HCT116 (cell line): ENCODE data around the gene DENND5B.

ENCODE experiments used
- JUND ChIP-seq: IDR thresholded peaks from 2 replicates; pipeline ENCODE4 v1.6.1; 2012
- POLR2AphosphoS5 ChIP-seq: IDR thresholded peaks from 2 replicates; pipeline ENCODE4 v1.6.1; 2011; ENCODE audit warnings: mild to moderate bottlenecking, low read depth, low read length, moderate library complexity
- RAD21 ChIP-seq: IDR thresholded peaks from 2 replicates; pipeline ENCODE4 v1.6.1; 2012; ENCODE audit warnings: low read depth, mild to moderate bottlenecking
- ZNF274 ChIP-seq: fragments of 200-500 bp; sonication (Bioruptor generic); IDR thresholded peaks from 2 replicates; pipeline ENCODE4 v1.6.1; 2014; ENCODE audit warnings: mild to moderate bottlenecking, low read depth, low read length, inconsistent platforms
- TF ChIP-seq, protein P1 (sequence below): IDR thresholded peaks from 2 replicates; pipeline ENCODE4 v1.6.1; 2012; ENCODE audit warnings: low read depth
- TF ChIP-seq, protein P2 (sequence below), 3 experiments: fragments of 200-600 bp in 1 of 3; sonication (generic) in 1 of 3; IDR thresholded peaks in 2 of 3; conservative IDR thresholded peaks in 1 of 3; 2 replicates each; pipeline ENCODE4 v1.5.1; 2012 to 2017; ENCODE audit warnings: low read depth in 2 of 3, low read length in 2 of 3, antibody characterized with exemption in 1 of 3, borderline replicate concordance in 1 of 3, control low read depth in 1 of 3, mild to moderate bottlenecking in 1 of 3, mixed read lengths in 1 of 3, mixed run types in 1 of 3, moderate library complexity in 1 of 3; ENCODE audit not compliant: insufficient read depth in 1 of 3

DNA sequence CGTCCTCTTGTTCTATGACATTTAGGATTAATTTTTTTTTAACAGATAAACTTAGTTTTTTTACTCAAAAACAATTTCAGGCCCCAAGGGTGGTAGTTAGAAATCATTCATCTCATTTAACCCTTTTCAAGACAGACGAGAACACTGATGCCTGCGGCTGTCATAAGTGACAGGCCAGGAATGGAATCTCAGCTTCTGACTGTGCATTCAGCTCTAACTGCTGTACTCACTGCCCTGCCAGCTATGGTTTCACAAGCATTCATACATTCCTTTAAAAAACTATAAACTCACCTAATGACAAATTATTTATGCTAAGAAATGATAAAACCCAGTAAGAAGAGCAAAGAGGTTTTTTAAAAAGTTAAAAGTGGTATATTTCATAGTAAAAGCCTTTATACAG lies 8.8 kb downstream of the DENND5B start:
- TF ChIP-seq, protein P1, sequence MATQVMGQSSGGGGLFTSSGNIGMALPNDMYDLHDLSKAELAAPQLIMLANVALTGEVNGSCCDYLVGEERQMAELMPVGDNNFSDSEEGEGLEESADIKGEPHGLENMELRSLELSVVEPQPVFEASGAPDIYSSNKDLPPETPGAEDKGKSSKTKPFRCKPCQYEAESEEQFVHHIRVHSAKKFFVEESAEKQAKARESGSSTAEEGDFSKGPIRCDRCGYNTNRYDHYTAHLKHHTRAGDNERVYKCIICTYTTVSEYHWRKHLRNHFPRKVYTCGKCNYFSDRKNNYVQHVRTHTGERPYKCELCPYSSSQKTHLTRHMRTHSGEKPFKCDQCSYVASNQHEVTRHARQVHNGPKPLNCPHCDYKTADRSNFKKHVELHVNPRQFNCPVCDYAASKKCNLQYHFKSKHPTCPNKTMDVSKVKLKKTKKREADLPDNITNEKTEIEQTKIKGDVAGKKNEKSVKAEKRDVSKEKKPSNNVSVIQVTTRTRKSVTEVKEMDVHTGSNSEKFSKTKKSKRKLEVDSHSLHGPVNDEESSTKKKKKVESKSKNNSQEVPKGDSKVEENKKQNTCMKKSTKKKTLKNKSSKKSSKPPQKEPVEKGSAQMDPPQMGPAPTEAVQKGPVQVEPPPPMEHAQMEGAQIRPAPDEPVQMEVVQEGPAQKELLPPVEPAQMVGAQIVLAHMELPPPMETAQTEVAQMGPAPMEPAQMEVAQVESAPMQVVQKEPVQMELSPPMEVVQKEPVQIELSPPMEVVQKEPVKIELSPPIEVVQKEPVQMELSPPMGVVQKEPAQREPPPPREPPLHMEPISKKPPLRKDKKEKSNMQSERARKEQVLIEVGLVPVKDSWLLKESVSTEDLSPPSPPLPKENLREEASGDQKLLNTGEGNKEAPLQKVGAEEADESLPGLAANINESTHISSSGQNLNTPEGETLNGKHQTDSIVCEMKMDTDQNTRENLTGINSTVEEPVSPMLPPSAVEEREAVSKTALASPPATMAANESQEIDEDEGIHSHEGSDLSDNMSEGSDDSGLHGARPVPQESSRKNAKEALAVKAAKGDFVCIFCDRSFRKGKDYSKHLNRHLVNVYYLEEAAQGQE = no peak
- TF ChIP-seq RAD21 (no peak), JUND (no peak), ZNF274 (no peak), POLR2AphosphoS5 (no peak)
- TF ChIP-seq, protein P2, sequence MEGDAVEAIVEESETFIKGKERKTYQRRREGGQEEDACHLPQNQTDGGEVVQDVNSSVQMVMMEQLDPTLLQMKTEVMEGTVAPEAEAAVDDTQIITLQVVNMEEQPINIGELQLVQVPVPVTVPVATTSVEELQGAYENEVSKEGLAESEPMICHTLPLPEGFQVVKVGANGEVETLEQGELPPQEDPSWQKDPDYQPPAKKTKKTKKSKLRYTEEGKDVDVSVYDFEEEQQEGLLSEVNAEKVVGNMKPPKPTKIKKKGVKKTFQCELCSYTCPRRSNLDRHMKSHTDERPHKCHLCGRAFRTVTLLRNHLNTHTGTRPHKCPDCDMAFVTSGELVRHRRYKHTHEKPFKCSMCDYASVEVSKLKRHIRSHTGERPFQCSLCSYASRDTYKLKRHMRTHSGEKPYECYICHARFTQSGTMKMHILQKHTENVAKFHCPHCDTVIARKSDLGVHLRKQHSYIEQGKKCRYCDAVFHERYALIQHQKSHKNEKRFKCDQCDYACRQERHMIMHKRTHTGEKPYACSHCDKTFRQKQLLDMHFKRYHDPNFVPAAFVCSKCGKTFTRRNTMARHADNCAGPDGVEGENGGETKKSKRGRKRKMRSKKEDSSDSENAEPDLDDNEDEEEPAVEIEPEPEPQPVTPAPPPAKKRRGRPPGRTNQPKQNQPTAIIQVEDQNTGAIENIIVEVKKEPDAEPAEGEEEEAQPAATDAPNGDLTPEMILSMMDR (IDR thresholded peaks at IDR 0.05 in 2 of 3, conservative IDR thresholded peaks at IDR 0.05 in 1 of 3; ENCODE audit: borderline replicate concordance in 1 of 3, insufficient read depth in 1 of 3, low read depth in 2 of 3, low read length in 2 of 3) = no peak
